ENCODE data around the gene WNK2.
"Not testable (repeated sequence)": the region's sequence is repeated elsewhere in the genome, so short reads cannot be mapped to it uniquely, and the experiment has no call there.

The WNK2 gene

DNA sequence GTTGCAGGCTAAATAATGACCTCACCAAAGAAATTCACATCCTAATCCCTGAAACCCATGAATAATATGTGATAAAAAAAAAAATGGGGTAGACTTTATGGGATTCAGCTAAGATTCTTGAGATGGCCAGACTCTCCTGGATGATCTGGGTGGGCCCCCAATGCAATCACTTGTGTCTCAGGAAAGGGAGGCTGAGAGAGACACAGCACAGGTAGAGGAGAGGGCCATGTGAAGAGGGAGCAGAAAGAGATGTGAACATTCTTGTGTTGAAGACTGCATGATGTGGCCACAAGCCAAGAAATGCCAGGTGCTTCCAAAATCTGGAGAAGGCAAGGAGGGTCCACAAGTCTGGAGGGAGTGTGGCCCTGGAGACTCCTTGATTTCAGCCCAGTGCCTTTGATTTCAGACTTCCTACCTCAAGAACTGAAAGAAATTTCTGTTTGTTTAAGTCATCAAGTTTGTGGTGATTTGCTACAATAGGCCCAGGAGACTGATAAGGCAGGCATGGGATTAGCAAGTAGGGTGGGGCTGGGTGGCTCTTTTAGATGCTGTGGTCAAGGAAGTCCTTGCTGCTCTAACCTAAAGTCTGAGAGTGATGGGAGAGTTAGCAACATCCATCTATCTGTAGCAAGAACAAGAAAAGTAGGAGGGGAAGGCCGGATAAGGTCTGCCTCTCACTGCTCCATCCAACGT, 180.9 kb downstream of the WNK2 start:
- no peak overlapping the region for H3K4me3 ChIP-seq (ENCODE audit: low read length)
- no peak overlapping the region for H3K27ac ChIP-seq (ENCODE audit: low read length)
- no peak overlapping the region for H2AFZ ChIP-seq (ENCODE audit: low read depth, low read length)
- H4K20me1 ChIP-seq (ENCODE audit: insufficient read depth, low read length): no peaks in the 10 kb centered on the region
- H3K4me2 ChIP-seq (ENCODE audit: low read length): no peak overlapping the region
- TF ChIP-seq, protein P1, sequence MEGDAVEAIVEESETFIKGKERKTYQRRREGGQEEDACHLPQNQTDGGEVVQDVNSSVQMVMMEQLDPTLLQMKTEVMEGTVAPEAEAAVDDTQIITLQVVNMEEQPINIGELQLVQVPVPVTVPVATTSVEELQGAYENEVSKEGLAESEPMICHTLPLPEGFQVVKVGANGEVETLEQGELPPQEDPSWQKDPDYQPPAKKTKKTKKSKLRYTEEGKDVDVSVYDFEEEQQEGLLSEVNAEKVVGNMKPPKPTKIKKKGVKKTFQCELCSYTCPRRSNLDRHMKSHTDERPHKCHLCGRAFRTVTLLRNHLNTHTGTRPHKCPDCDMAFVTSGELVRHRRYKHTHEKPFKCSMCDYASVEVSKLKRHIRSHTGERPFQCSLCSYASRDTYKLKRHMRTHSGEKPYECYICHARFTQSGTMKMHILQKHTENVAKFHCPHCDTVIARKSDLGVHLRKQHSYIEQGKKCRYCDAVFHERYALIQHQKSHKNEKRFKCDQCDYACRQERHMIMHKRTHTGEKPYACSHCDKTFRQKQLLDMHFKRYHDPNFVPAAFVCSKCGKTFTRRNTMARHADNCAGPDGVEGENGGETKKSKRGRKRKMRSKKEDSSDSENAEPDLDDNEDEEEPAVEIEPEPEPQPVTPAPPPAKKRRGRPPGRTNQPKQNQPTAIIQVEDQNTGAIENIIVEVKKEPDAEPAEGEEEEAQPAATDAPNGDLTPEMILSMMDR (IDR thresholded peaks at IDR 0.05; ENCODE audit: low read depth, low read length): no peak
- TF ChIP-seq EZH2phosphoT487 (IDR thresholded peaks at IDR 0.05; ENCODE audit: low read depth): no peak
- H3K79me2 ChIP-seq (ENCODE audit: low read length): no peaks in the 10 kb centered on the region
- H3K9me3 ChIP-seq (ENCODE audit: insufficient read depth, low read length): peaks cover 7% of the 10 kb centered on the region; the same call in 1 of the 2 replicates
- no peaks in the 10 kb centered on the region for H3K4me1 ChIP-seq (ENCODE audit: low read length)
- H3K9ac ChIP-seq (ENCODE audit: low read length): no peak overlapping the region
- no peaks in the 10 kb centered on the region for H3K27me3 ChIP-seq (ENCODE audit: low read depth, low read length)
- no peaks in the 10 kb centered on the region for H3K36me3 ChIP-seq (replicated peaks; ENCODE audit: low read depth, low read length)

DNA sequence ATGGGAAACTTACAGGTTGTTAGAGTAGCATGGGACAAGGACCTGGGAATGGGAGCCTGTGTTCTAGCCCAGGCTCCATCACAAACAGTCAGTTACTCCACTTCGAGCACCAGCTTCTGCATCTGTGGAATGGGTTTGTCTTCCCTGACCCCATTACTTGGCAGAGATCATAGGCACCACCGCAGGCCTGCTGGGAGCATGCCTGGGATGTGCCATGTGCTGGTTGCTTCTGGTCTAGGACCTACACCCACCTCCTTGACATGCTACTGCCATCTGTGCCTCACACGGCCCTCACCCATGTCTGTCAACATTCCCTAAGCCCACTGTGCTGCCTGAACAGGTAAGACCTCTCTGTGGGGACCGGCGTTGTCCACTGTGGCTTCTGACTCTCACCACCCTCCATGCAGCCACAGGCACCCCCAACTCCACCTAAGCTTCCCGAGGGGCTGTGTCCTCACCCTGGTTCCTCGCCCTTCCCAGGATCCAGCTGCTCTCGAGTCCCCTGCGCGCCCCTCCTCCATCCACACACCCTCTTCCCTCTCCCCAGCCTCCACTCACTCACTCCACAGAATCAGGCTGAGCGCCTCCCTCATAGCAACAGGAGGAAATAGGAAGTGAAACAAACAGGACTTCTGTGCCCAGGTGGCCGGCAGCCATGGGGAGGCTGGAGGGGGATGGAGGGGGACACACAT, 181.6 kb downstream of the WNK2 start:
- Histone ChIP-seq H3K36me3 (replicated peaks; ENCODE audit: low read depth, low read length) (no peaks in the 10 kb centered on the region), H3K27ac (ENCODE audit: low read length) (no peak overlapping the region), H3K79me2 (ENCODE audit: low read length) (no peaks in the 10 kb centered on the region), H3K4me3 (ENCODE audit: low read length) (no peak overlapping the region), H4K20me1 (ENCODE audit: insufficient read depth, low read length) (no peaks in the 10 kb centered on the region), H3K9ac (ENCODE audit: low read length) (no peak overlapping the region), H3K4me2 (ENCODE audit: low read length) (no peak overlapping the region), H3K4me1 (ENCODE audit: low read length) (no peaks in the 10 kb centered on the region), H3K27me3 (ENCODE audit: low read depth, low read length) (peaks cover 4% of the 10 kb centered on the region; the same call in 1 of the 2 replicates), H2AFZ (ENCODE audit: low read depth, low read length) (no peak overlapping the region), H3K9me3 (ENCODE audit: insufficient read depth, low read length) (peaks cover 7% of the 10 kb centered on the region; the same call in 1 of the 2 replicates)
- TF ChIP-seq, protein P1 (IDR thresholded peaks at IDR 0.05; ENCODE audit: low read depth, low read length): no peak
- TF ChIP-seq EZH2phosphoT487 (IDR thresholded peaks at IDR 0.05; ENCODE audit: low read depth): no peak

DNA sequence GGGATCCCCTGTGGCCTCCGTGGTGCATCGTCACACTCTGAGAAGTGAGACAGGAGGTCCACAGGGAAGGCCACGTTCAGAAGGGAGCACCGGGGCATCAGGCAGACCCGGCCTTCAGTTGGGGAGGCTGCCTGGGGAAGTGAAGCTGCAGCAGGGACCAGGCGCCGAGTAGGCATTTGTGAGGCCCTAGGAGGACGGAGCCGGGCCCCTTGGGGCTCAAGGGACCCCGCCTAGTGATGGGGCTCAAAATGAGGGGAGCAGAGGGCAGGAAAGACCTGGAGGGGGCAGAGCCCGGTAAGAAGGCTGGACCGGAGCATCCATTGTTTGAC, 182.1 kb downstream of the WNK2 start:
- H3K27me3 ChIP-seq (ENCODE audit: low read depth, low read length): peaks cover 4% of the 10 kb centered on the region; the same call in 1 of the 2 replicates
- peaks cover 7% of the 10 kb centered on the region; the same call in 1 of the 2 replicates for H3K9me3 ChIP-seq (ENCODE audit: insufficient read depth, low read length)
- TF ChIP-seq EZH2phosphoT487 (IDR thresholded peaks at IDR 0.05; ENCODE audit: low read depth): no peak
- TF ChIP-seq, protein P1 (IDR thresholded peaks at IDR 0.05; ENCODE audit: low read depth, low read length): no peak
- no peak overlapping the region for H3K4me2 ChIP-seq (ENCODE audit: low read length)
- H3K4me3 ChIP-seq (ENCODE audit: low read length): no peak overlapping the region
- no peak overlapping the region for H3K9ac ChIP-seq (ENCODE audit: low read length)
- H4K20me1 ChIP-seq (ENCODE audit: insufficient read depth, low read length): no peaks in the 10 kb centered on the region
- no peaks in the 10 kb centered on the region for H3K4me1 ChIP-seq (ENCODE audit: low read length)
- H3K36me3 ChIP-seq (replicated peaks; ENCODE audit: low read depth, low read length): no peaks in the 10 kb centered on the region
- no peaks in the 10 kb centered on the region for H3K79me2 ChIP-seq (ENCODE audit: low read length)
- no peak overlapping the region for H3K27ac ChIP-seq (ENCODE audit: low read length)
- no peak overlapping the region for H2AFZ ChIP-seq (ENCODE audit: low read depth, low read length)

DNA sequence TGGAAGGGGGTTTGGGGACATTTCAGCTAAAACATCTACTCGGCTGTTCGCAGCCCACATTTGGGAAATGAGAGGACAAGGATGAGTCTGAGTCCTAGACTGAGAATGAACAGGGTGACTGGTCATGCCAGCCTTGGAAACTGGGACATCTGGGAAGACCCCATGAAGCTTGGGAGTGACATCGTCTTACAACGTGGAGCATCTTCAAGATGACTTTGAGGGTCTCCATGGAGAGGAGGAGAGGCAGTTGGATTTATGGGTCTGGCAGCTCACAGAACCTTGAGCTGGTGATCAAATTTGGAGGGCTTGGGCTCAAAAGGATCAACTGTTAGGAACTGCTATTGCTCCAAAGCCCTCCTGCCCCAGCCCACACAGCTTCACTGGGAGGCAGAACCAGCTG, 182.5 kb downstream of the WNK2 start:
- H3K4me3 ChIP-seq (ENCODE audit: low read length); H2AFZ ChIP-seq (ENCODE audit: low read depth, low read length); H3K9me3 ChIP-seq (ENCODE audit: insufficient read depth, low read length); H3K27ac ChIP-seq (ENCODE audit: low read length); H3K9ac ChIP-seq (ENCODE audit: low read length); H3K4me2 ChIP-seq (ENCODE audit: low read length); H3K27me3 ChIP-seq (ENCODE audit: low read depth, low read length); H3K36me3 ChIP-seq (replicated peaks; ENCODE audit: low read depth, low read length); H3K79me2 ChIP-seq (ENCODE audit: low read length); H3K4me1 ChIP-seq (ENCODE audit: low read length); H4K20me1 ChIP-seq (ENCODE audit: insufficient read depth, low read length): not testable (repeated sequence)

All from OCI-LY3 (cell line).